GM10248 (cell line): ENCODE data around the gene ITGBL1.

Source experiments
- CTCF ChIA-PET: fragments of 300-600 bp; sonication (Branson Sonifier 250); formaldehyde crosslinking; extraction: SDS; loops from one replicate; lab custom pipeline; 2021; ENCODE audit warnings: antibody characterized with exemption; lab: Yijun Ruan, JAX
- POLR2A ChIA-PET: fragments of 350-650 bp; sonication (Branson Sonifier 250); formaldehyde crosslinking; extraction: SDS; loops from one replicate; lab custom pipeline; 2020; ENCODE audit warnings: antibody characterized with exemption; lab: Yijun Ruan, JAX
- DNase-seq: peaks from one replicate; pipeline ENCODE4 v3.0.0; 2012; ENCODE audit errors: extremely low spot score
- CTCF ChIP-seq: IDR thresholded peaks from 2 replicates; pipeline ENCODE4 v1.5.1; 2012; ENCODE audit warnings: mild to moderate bottlenecking, low read depth; ENCODE audit errors: extremely low read depth, missing control alignments, control extremely low read depth

ITGBL1 gene

GRCh38 chr13:101757446-101758039, 305.1 kb downstream of the ITGBL1 start:
- ChIA-PET CTCF (interaction anchor here (0.8 to 2.8 kb wide), 12 partner anchors 10 to 613 kb away, joined by 3 to 13 read pairs (median 4); no protein-coding TSS in a partner anchor), POLR2A (no interaction called here)
- peak; percentile 18 for DNase-seq
- peak; percentile 35 for TF ChIP-seq CTCF

GRCh38 chr13:101763191-101763590, 310.7 kb downstream of the ITGBL1 start:
- CTCF ChIA-PET = no interaction called here
- no peak for TF ChIP-seq CTCF
- DNase-seq = no peak
- POLR2A ChIA-PET = no interaction called here
